H1 (cell line): ENCODE results near the gene CDR2L. TPM values are rescaled to one million over a fixed set of nuclear protein-coding genes. Genes with fewer than 3 reads are reported as not detected.

Experiments used
- SIN3A ChIP-seq, 2 experiments: IDR thresholded peaks in 1 of 2; conservative IDR thresholded peaks in 1 of 2; 2 replicates each; pipeline ENCODE4 v1.6.1; 2011 to 2012; ENCODE audit warnings: low read length in 2 of 2, improper control_type of control experiment in 1 of 2, low read depth in 1 of 2, mild to moderate bottlenecking in 1 of 2
- SIX5 ChIP-seq: IDR thresholded peaks from 2 replicates; pipeline ENCODE4 v1.6.1; 2011; ENCODE audit warnings: mild to moderate bottlenecking, low read depth, low read length
- SP4 ChIP-seq: IDR thresholded peaks from 2 replicates; pipeline ENCODE4 v1.6.1; 2012; ENCODE audit warnings: low read length, inconsistent platforms
- TBP ChIP-seq: IDR thresholded peaks from 2 replicates; pipeline ENCODE4 v1.6.1; 2011; ENCODE audit warnings: low read depth, low read length, improper control_type of control experiment
- polyA plus RNA-seq, 7 experiments: library from polyadenylated mRNA; depleted of rRNA in 3 of 7; stranded (reverse) in 5 of 7; unstranded in 2 of 7; fragments of >200 nt in 5 of 7; fragments of 200-250 nt in 2 of 7; gene quantifications; 1 replicate in 5 of 7; 2 replicates in 1 of 7; 4 replicates in 1 of 7; pipeline versions ENCODE4 v1.2.1 to v1.2.3, GENCODE V29; 2011 to 2013; ENCODE audit warnings: missing spikeins in 2 of 7, mixed read lengths in 2 of 7
- total RNA-seq: library from RNA; stranded (reverse); fragmentation: NEBNext Ultra II Directional; extraction: Animal tissue kit (Norgen Biotek cat#: 25700); gene quantifications from 2 replicates; pipeline ENCODE4 v1.2.1, GENCODE V29; 2021
- TF ChIP-seq, protein P1 (sequence below): fragments of 300-600 bp; sonication (generic); IDR thresholded peaks from 2 replicates; pipeline ENCODE4 v1.7.1; 2012; ENCODE audit warnings: low read length, moderate library complexity, mild to moderate bottlenecking, inconsistent platforms; ENCODE audit not compliant: insufficient replicate concordance
- TF ChIP-seq, protein P2 (sequence below): IDR thresholded peaks from 2 replicates; pipeline ENCODE4 v1.6.1; 2012; ENCODE audit warnings: inconsistent platforms

CDR2L gene
- total and polyA plus RNA-seq, 2 of the 8 experiments (the other 6 are each of a cell fraction or from before 2014, with no cell fraction given) = 20.4 to 38.1 TPM

DNA sequence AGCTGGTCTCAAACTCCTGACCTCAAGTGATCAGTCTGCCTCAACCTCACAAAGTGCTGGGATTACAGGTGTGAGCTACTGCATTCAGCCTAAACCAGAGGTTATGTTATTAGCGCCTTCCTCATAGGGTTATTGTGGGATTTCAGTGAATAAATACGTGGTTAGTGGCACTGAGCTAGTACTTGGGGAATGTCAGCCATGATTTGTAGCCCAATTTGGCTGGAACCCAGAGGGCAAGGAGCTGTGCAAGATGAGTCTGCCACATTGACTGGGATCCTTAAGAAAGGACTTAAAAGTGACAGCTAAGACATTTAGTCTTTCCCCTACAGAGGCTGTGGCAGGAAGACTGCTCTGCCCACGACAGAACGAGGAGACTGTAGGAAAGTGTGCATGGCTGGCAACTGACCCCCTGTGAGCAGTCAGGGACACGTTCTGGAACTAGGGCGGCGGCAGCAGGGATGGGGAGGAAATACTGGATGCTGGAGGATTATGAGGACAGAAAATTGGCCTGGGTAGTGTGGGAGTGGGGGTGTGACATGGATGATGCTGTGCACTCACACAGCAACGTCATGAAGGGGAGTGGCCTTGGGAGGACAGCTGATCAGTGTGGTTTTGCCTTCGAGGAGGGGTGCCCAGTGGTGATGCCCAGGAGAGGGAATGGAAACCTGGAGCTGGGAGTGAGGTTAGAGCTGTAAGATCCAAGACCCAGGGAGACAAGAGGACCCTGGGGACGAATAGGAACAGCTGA is 44.7 kb downstream of the CDR2L start (continued):
- TF ChIP-seq, protein P1, sequence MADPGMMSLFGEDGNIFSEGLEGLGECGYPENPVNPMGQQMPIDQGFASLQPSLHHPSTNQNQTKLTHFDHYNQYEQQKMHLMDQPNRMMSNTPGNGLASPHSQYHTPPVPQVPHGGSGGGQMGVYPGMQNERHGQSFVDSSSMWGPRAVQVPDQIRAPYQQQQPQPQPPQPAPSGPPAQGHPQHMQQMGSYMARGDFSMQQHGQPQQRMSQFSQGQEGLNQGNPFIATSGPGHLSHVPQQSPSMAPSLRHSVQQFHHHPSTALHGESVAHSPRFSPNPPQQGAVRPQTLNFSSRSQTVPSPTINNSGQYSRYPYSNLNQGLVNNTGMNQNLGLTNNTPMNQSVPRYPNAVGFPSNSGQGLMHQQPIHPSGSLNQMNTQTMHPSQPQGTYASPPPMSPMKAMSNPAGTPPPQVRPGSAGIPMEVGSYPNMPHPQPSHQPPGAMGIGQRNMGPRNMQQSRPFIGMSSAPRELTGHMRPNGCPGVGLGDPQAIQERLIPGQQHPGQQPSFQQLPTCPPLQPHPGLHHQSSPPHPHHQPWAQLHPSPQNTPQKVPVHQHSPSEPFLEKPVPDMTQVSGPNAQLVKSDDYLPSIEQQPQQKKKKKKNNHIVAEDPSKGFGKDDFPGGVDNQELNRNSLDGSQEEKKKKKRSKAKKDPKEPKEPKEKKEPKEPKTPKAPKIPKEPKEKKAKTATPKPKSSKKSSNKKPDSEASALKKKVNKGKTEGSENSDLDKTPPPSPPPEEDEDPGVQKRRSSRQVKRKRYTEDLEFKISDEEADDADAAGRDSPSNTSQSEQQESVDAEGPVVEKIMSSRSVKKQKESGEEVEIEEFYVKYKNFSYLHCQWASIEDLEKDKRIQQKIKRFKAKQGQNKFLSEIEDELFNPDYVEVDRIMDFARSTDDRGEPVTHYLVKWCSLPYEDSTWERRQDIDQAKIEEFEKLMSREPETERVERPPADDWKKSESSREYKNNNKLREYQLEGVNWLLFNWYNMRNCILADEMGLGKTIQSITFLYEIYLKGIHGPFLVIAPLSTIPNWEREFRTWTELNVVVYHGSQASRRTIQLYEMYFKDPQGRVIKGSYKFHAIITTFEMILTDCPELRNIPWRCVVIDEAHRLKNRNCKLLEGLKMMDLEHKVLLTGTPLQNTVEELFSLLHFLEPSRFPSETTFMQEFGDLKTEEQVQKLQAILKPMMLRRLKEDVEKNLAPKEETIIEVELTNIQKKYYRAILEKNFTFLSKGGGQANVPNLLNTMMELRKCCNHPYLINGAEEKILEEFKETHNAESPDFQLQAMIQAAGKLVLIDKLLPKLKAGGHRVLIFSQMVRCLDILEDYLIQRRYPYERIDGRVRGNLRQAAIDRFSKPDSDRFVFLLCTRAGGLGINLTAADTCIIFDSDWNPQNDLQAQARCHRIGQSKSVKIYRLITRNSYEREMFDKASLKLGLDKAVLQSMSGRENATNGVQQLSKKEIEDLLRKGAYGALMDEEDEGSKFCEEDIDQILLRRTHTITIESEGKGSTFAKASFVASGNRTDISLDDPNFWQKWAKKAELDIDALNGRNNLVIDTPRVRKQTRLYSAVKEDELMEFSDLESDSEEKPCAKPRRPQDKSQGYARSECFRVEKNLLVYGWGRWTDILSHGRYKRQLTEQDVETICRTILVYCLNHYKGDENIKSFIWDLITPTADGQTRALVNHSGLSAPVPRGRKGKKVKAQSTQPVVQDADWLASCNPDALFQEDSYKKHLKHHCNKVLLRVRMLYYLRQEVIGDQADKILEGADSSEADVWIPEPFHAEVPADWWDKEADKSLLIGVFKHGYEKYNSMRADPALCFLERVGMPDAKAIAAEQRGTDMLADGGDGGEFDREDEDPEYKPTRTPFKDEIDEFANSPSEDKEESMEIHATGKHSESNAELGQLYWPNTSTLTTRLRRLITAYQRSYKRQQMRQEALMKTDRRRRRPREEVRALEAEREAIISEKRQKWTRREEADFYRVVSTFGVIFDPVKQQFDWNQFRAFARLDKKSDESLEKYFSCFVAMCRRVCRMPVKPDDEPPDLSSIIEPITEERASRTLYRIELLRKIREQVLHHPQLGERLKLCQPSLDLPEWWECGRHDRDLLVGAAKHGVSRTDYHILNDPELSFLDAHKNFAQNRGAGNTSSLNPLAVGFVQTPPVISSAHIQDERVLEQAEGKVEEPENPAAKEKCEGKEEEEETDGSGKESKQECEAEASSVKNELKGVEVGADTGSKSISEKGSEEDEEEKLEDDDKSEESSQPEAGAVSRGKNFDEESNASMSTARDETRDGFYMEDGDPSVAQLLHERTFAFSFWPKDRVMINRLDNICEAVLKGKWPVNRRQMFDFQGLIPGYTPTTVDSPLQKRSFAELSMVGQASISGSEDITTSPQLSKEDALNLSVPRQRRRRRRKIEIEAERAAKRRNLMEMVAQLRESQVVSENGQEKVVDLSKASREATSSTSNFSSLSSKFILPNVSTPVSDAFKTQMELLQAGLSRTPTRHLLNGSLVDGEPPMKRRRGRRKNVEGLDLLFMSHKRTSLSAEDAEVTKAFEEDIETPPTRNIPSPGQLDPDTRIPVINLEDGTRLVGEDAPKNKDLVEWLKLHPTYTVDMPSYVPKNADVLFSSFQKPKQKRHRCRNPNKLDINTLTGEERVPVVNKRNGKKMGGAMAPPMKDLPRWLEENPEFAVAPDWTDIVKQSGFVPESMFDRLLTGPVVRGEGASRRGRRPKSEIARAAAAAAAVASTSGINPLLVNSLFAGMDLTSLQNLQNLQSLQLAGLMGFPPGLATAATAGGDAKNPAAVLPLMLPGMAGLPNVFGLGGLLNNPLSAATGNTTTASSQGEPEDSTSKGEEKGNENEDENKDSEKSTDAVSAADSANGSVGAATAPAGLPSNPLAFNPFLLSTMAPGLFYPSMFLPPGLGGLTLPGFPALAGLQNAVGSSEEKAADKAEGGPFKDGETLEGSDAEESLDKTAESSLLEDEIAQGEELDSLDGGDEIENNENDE = no peak
- TF ChIP-seq, protein P2, sequence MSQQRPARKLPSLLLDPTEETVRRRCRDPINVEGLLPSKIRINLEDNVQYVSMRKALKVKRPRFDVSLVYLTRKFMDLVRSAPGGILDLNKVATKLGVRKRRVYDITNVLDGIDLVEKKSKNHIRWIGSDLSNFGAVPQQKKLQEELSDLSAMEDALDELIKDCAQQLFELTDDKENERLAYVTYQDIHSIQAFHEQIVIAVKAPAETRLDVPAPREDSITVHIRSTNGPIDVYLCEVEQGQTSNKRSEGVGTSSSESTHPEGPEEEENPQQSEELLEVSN = no peak
- TF ChIP-seq SP4 (no peak), SIX5 (no peak), SIN3A (conservative IDR thresholded peaks at IDR 0.05 in 1 of 2, IDR thresholded peaks at IDR 0.05 in 1 of 2; ENCODE audit: low read depth in 1 of 2, low read length in 2 of 2) (no peak), TBP (0 out of 2 replicates have a peak, but pooled peaks have one; percentile 14)
